ENCODE measurements around the gene MECP2.

Gene MECP2

GRCh38 chrX:154058214-154058997, 39.1 kb downstream of the MECP2 start:
- no peak for DNase-seq (ENCODE audit: low read depth)
- no peak overlapping the region for H3K4me3 ChIP-seq (ENCODE audit: low read length)
- TF ChIP-seq, protein P1, sequence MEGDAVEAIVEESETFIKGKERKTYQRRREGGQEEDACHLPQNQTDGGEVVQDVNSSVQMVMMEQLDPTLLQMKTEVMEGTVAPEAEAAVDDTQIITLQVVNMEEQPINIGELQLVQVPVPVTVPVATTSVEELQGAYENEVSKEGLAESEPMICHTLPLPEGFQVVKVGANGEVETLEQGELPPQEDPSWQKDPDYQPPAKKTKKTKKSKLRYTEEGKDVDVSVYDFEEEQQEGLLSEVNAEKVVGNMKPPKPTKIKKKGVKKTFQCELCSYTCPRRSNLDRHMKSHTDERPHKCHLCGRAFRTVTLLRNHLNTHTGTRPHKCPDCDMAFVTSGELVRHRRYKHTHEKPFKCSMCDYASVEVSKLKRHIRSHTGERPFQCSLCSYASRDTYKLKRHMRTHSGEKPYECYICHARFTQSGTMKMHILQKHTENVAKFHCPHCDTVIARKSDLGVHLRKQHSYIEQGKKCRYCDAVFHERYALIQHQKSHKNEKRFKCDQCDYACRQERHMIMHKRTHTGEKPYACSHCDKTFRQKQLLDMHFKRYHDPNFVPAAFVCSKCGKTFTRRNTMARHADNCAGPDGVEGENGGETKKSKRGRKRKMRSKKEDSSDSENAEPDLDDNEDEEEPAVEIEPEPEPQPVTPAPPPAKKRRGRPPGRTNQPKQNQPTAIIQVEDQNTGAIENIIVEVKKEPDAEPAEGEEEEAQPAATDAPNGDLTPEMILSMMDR (IDR thresholded peaks at IDR 0.05; ENCODE audit: insufficient read depth, low read depth, low read length, missing control alignments): no peak

- no peak for DNase-seq (ENCODE audit: low read depth)
- H3K4me3 ChIP-seq (ENCODE audit: low read length): no peak overlapping the region
- TF ChIP-seq, protein P1 (IDR thresholded peaks at IDR 0.05; ENCODE audit: insufficient read depth, low read depth, low read length, missing control alignments): no peak
Observed at GRCh38 chrX:154057791-154058190, 39.7 kb downstream of the MECP2 start.

DNA sequence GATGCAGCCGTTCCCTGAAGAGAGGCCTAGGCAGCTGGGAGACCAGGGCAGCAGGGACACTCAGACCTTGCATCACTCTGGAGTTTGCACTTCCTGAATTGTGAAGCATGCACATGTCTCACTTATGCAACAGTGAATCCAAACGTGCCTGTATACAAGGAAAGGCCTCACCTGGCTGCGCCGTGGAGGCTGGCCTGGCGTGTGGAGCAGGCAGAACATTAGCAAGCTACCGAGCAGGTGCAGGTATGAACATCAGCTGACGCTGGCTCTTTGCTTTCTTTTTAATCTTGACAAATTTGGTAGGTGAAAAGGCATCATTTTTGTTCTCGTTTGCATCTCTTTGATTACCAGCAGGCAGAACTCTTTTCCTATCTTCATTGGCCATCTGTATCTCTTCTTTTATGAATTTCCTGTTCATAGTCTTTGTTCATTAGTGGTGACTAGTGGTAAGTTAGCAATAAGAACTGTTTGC, 40.7 kb downstream of the MECP2 start:
- TF ChIP-seq, protein P1 (IDR thresholded peaks at IDR 0.05; ENCODE audit: insufficient read depth, low read depth, low read length, missing control alignments): no peak
- no peak overlapping the region for H3K4me3 ChIP-seq (ENCODE audit: low read length)
- DNase-seq (ENCODE audit: low read depth): peak; percentile 69

DNA sequence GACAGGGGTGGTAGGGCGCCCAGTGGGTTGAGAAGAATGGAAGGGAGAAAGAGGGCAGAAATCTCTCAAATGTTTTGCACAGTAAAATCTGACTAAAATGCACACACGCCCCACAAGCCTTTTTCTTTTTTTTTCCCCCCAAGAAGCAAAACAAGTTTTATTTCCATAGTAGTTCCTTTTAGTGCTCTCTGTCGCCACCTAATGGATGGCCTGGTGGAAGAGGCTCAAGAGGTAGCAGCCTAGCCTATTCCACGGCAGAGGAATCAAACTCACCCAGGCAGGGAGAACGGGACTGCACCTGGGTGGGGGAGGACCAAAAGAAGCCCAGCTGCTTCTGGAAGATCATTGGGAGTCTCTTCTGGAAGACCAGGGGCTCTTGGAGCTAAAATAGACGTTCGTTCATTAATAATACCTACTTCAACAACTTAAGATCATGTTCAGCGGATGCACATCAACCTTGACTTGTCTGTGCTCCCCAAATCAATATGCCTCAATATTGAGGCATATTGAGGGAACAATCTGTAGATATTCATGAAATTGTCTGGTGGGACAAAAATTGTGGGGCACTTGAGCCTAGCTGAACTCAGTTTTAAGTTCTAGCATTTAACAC, 46.2 kb downstream of the MECP2 start:
- no peak overlapping the region for H3K4me3 ChIP-seq (ENCODE audit: low read length)
- TF ChIP-seq, protein P1 (IDR thresholded peaks at IDR 0.05; ENCODE audit: insufficient read depth, low read depth, low read length, missing control alignments): peak; percentile 71
- peak; percentile 61 for DNase-seq (ENCODE audit: low read depth)

GRCh38 chrX:154050113-154050495, 47.4 kb downstream of the MECP2 start:
- DNase-seq (ENCODE audit: low read depth): no peak
- no peak overlapping the region for H3K4me3 ChIP-seq (ENCODE audit: low read length)
- TF ChIP-seq, protein P1 (IDR thresholded peaks at IDR 0.05; ENCODE audit: insufficient read depth, low read depth, low read length, missing control alignments): no peak

DNA sequence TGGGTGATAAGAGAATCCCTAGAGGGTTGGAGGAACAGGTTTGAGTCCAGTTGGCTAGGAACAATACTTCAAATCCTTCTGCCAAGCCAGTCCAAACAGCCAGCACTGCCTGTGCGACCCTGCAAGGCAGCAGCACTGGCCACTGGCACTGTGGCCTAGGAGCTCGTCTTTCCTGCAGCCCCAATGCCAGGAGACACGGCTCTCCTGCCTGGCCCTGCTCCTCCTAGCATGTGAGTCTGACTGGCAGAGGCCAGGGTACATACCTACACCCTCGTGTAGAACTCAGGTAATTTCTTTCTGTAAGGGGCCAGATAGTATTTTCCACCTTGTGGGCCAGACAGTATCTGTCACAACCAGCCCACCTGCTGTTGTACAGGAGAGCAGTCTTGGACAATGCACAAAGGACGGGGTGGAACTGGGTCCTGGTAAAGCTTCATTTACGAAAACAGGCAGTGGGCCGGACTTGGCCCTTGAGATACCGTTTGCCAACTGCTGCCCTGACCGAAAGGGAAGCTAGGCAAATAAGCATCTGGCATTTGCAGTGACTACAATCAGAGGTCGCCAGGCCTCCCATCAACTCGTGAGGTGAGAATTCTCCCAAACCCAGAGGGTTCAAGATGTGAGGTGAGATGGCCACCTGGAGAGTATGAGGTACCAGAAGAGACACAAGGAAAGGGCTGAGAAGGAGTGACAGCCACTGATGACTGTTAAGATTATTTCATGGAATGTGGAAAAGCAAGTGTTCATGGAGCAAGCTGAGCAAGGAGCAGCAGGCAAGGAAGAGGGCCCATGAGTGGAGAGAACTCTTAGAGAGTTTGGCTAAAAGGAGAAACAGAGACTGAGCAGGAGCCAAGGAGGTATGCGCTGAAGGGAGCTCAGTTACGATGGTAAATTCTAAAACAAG, 48.1 kb downstream of the MECP2 start:
- H3K4me3 ChIP-seq (ENCODE audit: low read length): no peak overlapping the region
- DNase-seq (ENCODE audit: low read depth): no peak
- TF ChIP-seq, protein P1 (IDR thresholded peaks at IDR 0.05; ENCODE audit: insufficient read depth, low read depth, low read length, missing control alignments): no peak

Data from epithelial cell of esophagus (primary cell).